GM19239 (cell line): ENCODE results near the gene MDC1.

Experiments used
- DNase-seq: peaks from one replicate; pipeline ENCODE4 v3.0.0; 2011; ENCODE audit warnings: low spot score; ENCODE audit not compliant: insufficient read length
- FAIRE-seq: peaks from 2 replicates; lab custom pipeline; 2011; peaks lifted over from hg19 to GRCh38; lab: Jason Lieb, UNC

Gene MDC1

DNA sequence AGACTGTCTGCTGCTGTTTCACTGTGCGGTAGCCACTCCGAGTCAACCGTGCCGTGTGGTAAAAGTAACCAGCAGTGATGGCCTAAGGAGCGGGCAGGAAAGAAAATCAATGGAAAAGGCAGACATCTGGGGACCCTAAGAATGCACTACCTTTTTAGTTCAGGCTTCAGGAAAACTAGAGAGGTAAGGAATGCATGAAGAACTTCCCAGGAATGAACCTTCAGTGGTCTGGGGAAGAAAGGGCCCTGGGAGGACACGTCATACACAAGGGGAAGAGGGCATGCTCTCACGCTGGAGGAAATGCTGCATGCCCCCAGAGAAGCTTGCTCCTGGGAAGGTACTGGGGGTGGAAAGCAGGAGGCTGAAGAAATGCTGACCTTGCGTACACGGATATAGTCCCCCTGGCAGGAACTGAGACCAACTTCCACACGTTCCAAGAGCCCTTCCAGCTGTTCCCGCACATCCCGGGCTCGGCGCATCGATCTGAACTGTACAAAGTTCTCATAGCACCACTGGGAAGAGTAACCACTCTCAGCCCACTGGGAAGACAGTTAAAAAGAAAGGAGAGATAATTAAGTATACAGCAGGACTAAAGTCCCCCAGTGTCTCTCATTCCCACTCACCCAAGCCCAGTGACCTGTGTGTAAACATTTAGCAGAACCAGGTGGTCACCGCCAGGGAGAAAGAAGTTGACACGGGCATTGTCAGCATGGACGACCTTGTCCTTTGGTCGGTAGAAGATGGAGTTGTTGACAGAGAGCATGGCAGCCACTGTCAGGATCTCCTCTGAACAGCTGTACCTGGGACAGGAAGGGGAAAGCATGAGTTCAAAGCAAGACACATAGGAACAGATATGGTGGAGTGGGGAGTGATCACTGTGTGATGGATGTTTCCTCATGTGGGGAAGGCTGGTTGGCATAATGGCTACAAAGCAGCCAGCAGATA is 62.0 kb downstream of the MDC1 start:
- FAIRE-seq = no peak
- no peak for DNase-seq

DNA sequence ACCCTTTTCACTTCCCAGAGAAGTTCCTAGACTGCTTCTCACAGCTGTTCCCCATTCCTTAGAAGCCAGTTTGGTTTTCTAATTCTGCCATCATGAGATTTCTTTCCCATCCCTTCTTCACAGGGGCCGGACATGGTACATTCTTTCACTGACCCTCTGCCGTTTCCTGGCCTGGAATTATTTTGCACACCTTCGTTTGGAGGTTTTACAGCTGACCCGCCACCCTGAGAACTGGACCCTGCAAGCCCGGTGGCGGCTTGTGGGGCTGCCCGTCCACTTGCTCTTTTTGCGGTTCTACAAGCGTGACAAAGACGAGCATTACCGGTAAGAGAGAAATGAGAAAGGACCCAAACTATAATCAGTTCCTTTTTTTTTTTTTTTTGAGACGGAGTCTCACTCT is 65.9 kb downstream of the MDC1 start:
- DNase-seq = no peak
- no peak for FAIRE-seq
